Naive thymus-derived CD8-positive, alpha-beta T cell (primary cell): ENCODE measurements around the gene LACTB. TPM values are rescaled to one million over a fixed set of nuclear protein-coding genes. Genes with fewer than 3 reads are reported as not detected.
A peak's percentile ranks its signal among the peaks of the same experiment; 100 is the strongest.

Source experiments
- ATAC-seq, 2 donors: fragments of 150-1000 bp; cut with Tn5 transposase in 1 of 2; sonication (Bioruptor Pico), chemical (Tn5 transposase) in 1 of 2; 1 replicate in 1 of 2; 2 replicates in 1 of 2; pipeline ENCODE4 v1.10.0; 2021; ENCODE audit warnings: mild to moderate bottlenecking in 2 of 2, moderate library complexity in 2 of 2
- POLR2A ChIA-PET: fragments of 350-600 bp; sonication (Branson Sonifier 250); formaldehyde crosslinking; loops from one replicate; lab custom pipeline; 2021; ENCODE audit warnings: antibody characterized with exemption; lab: Charles Lee
- DNase-seq, 10 donors: peaks; one replicate each; pipeline versions ENCODE4 v3.0.0 to v3.0.0-alpha.2; 2020 to 2022
- H3K27ac Mint-ChIP-seq, 10 donors: one replicate each; pipeline ENCODE4 v1.8.0; 2020 to 2022; ENCODE audit warnings: mild to moderate bottlenecking in 10 of 10, mixed read lengths in 10 of 10, moderate library complexity in 4 of 10, inconsistent platforms in 1 of 10
- H3K27me3 Mint-ChIP-seq, 5 donors: one replicate each; pipeline ENCODE4 v1.8.0; 2021 to 2022; ENCODE audit warnings: mixed read lengths in 5 of 5
- H3K36me3 Mint-ChIP-seq, 3 donors: one replicate each; pipeline ENCODE4 v1.8.0; 2020 to 2022; ENCODE audit warnings: mixed read lengths in 3 of 3, mild to moderate bottlenecking in 2 of 3, inconsistent platforms in 1 of 3
- H3K4me1 Mint-ChIP-seq, 4 donors: one replicate each; pipeline ENCODE4 v1.8.0; 2021 to 2022; ENCODE audit warnings: mixed read lengths in 4 of 4
- H3K4me3 Mint-ChIP-seq, 10 donors: one replicate each; pipeline ENCODE4 v1.8.0; 2020 to 2022; ENCODE audit warnings: mild to moderate bottlenecking in 10 of 10, mixed read lengths in 10 of 10, moderate library complexity in 6 of 10, inconsistent platforms in 1 of 10
- H3K9me3 Mint-ChIP-seq, 9 donors: one replicate each; pipeline ENCODE4 v1.8.0; 2020 to 2022; ENCODE audit warnings: mixed read lengths in 9 of 9, mild to moderate bottlenecking in 3 of 9, inconsistent platforms in 1 of 9, moderate library complexity in 1 of 9
- polyA plus RNA-seq, 3 donors: library from polyadenylated mRNA; unstranded; fragments of 300-500 nt; fragmentation: Illumina TruSeq; gene quantifications; one replicate each; pipeline ENCODE4 v1.2.3, GENCODE V29; 2021
- total RNA-seq, 8 experiments: library from RNA in 2 of 8; stranded (reverse) in 2 of 8; gene quantifications; one replicate each; pipeline ENCODE4 v1.2.3 and lab custom pipeline; 2021 to 2026

The LACTB gene
- total and polyA plus RNA-seq, 5 experiments from 2014 or later = 7.6 to 13.4 (median 10.3) TPM

- DNase-seq = no peak
- Mint-ChIP-seq H3K36me3 (no peaks in the 10 kb centered on the region), H3K9me3 (no peaks in the 10 kb centered on the region), H3K27me3 (no peaks in the 10 kb centered on the region), H3K4me3 (no peak overlapping the region), H3K4me1 (peaks cover 1 to 8% (median 5%) of the 10 kb centered on the region in 4 donors), H3K27ac (no peak overlapping the region)
- no peak for ATAC-seq
- POLR2A ChIA-PET = interaction anchor here (0.7 kb wide), 1 partner anchor 98 kb away, joined by 5 read pairs; no protein-coding TSS in a partner anchor
Measured at GRCh38 chr15:63163217-63163616, 41.6 kb downstream of the LACTB start.

GRCh38 chr15:63165166-63165859 is 43.7 kb downstream of the LACTB start:
- Mint-ChIP-seq H3K4me3 (no peak overlapping the region), H3K4me1 (peaks cover 0 to 7% (median 3%) of the 10 kb centered on the region in 4 donors), H3K9me3 (no peaks in the 10 kb centered on the region), H3K36me3 (no peaks in the 10 kb centered on the region), H3K27ac (no peak overlapping the region), H3K27me3 (no peaks in the 10 kb centered on the region)
- no peak for ATAC-seq
- no peak for DNase-seq
- POLR2A ChIA-PET = interaction anchor here (0.6 to 1.1 kb wide), 2 partner anchors 8 to 112 kb away, joined by 3 read pairs; partner anchors contain the start of gene RPS27L

- Mint-ChIP-seq H3K4me1 (peaks cover 0 to 7% (median 3%) of the 10 kb centered on the region in 4 donors), H3K9me3 (no peaks in the 10 kb centered on the region), H3K27me3 (no peaks in the 10 kb centered on the region), H3K27ac (no peak overlapping the region), H3K36me3 (no peaks in the 10 kb centered on the region), H3K4me3 (no peak overlapping the region)
- DNase-seq (no peak), ATAC-seq (no peak)
- POLR2A ChIA-PET = interaction anchor here (1.1 kb wide), 1 partner anchor 9 kb away, joined by 3 read pairs; the partner anchor contains the start of gene RPS27L
Measured at GRCh38 chr15:63166219-63166618, 44.6 kb downstream of the LACTB start.

- Mint-ChIP-seq H3K27me3 (no peaks in the 10 kb centered on the region), H3K4me1 (peaks cover 0 to 14% (median 3%) of the 10 kb centered on the region in 4 donors), H3K9me3 (no peaks in the 10 kb centered on the region), H3K4me3 (no peak overlapping the region), H3K36me3 (no peaks in the 10 kb centered on the region), H3K27ac (no peak overlapping the region)
- POLR2A ChIA-PET = interaction anchor here (0.7 to 1.4 kb wide), 2 partner anchors 12 to 15 kb away, joined by 3 read pairs; no protein-coding TSS in a partner anchor
- ATAC-seq (no peak), DNase-seq (no peak)
Measured at GRCh38 chr15:63169788-63170187, 48.1 kb downstream of the LACTB start.

DNA sequence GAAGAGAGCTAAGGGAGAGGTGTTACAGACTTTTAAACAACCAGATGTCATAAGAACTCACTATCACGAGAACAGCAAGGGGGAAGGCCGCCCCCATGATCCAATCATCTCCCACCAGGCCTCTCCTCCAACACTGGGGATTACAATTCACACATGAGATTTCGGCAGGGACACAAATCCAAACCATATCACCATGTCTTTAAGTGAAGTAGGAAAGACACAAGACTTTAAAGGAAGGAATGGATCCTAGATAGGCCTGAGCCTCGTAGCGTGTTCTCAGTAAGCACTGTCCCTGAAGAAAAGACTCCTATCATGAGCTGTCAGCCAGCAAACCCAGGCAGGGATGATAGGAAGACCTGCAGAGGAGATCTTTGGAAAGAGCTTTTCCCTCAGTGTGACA is 50.7 kb downstream of the LACTB start:
- POLR2A ChIA-PET = no interaction called here
- ATAC-seq = no peak
- H3K27me3 Mint-ChIP-seq = no peaks in the 10 kb centered on the region

DNA sequence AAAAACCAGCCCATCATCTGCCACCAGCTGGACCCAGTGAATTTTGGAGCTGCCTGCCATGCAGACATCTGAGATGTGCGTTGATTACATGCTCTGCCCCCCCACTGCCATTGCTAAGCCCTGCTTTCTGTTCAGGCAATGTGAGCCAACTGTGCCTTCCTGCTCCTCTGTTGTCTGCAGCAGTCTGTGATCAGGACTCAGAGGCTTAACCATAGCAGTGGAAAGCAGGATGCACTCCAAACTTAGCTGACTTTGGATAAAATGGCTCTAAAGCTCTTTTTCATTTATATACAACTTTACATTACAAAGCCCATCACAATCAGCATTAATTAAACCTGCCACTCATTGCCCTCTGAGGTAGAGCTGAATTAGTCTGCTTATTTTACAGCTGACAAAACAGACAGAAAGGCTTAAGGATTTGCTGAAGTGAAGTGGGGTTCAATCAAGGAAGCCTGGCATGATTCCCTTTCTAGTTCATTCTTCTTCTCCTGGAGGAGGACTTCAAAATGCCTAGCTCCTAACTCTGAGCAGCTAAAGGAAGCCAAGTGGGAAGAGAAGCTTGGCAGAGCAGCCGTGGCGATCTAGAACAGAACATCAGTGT is 51.3 kb downstream of the LACTB start:
- Mint-ChIP-seq H3K4me3 (no peak overlapping the region), H3K27me3 (no peaks in the 10 kb centered on the region), H3K9me3 (no peaks in the 10 kb centered on the region), H3K36me3 (no peaks in the 10 kb centered on the region), H3K4me1 (peaks cover 0 to 7% (median 0%) of the 10 kb centered on the region in 4 donors), H3K27ac (peak overlapping the region in 1 of 10 donors; percentile 47)
- no peak for DNase-seq
- POLR2A ChIA-PET = interaction anchor here (0.7 kb wide), 1 partner anchor 188 kb away, joined by 3 read pairs; no protein-coding TSS in a partner anchor
- no peak for ATAC-seq

More for the DNA sequence above, 50.7 kb downstream of the LACTB start:
- no peak for DNase-seq
- H3K36me3 Mint-ChIP-seq = no peaks in the 10 kb centered on the region
- H3K9me3 Mint-ChIP-seq = no peaks in the 10 kb centered on the region
- peak overlapping the region in 2 of 10 donors; percentile 35 to 76 for H3K27ac Mint-ChIP-seq
- H3K4me1 Mint-ChIP-seq = peaks cover 0 to 7% (median 0%) of the 10 kb centered on the region in 4 donors
- H3K4me3 Mint-ChIP-seq = no peak overlapping the region

- POLR2A ChIA-PET = interaction anchor here (0.6 kb wide), 1 partner anchor 1710 kb away, joined by 7 read pairs; no protein-coding TSS in a partner anchor
- Mint-ChIP-seq H3K4me3 (no peak overlapping the region), H3K27me3 (no peaks in the 10 kb centered on the region), H3K36me3 (no peaks in the 10 kb centered on the region), H3K27ac (no peak overlapping the region), H3K4me1 (peaks cover 0 to 7% (median 0%) of the 10 kb centered on the region in 4 donors), H3K9me3 (no peaks in the 10 kb centered on the region)
- no peak for ATAC-seq
- no peak for DNase-seq
Measured at GRCh38 chr15:63176302-63176701, 54.6 kb downstream of the LACTB start.

- H3K9me3 Mint-ChIP-seq = no peaks in the 10 kb centered on the region
- H3K27me3 Mint-ChIP-seq = no peaks in the 10 kb centered on the region
- ATAC-seq = no peak
- no peak for DNase-seq
- POLR2A ChIA-PET = interaction anchor here (1.4 kb wide), 1 partner anchor 14 kb away, joined by 3 read pairs; no protein-coding TSS in a partner anchor
- no peak overlapping the region for H3K4me3 Mint-ChIP-seq
- H3K36me3 Mint-ChIP-seq = no peaks in the 10 kb centered on the region
- peak overlapping the region in 1 of 10 donors; percentile 9 for H3K27ac Mint-ChIP-seq
- H3K4me1 Mint-ChIP-seq = no peaks in the 10 kb centered on the region
Measured at GRCh38 chr15:63178034-63178433, 56.4 kb downstream of the LACTB start.

- H3K36me3 Mint-ChIP-seq = no peaks in the 10 kb centered on the region
- H3K27me3 Mint-ChIP-seq = no peaks in the 10 kb centered on the region
- peaks cover 0 to 3% (median 0%) of the 10 kb centered on the region in 4 donors for H3K4me1 Mint-ChIP-seq
- POLR2A ChIA-PET = interaction anchor here (0.6 kb wide), 1 partner anchor 234 kb away, joined by 3 read pairs; no protein-coding TSS in a partner anchor
- no peak overlapping the region for H3K27ac Mint-ChIP-seq
- no peaks in the 10 kb centered on the region for H3K9me3 Mint-ChIP-seq
- ATAC-seq (no peak), DNase-seq (no peak)
- H3K4me3 Mint-ChIP-seq = no peak overlapping the region
Measured at GRCh38 chr15:63180746-63181145, 59.1 kb downstream of the LACTB start.

- no peak overlapping the region for H3K27ac Mint-ChIP-seq
- ATAC-seq (no peak), DNase-seq (no peak)
- POLR2A ChIA-PET = no interaction called here
- H3K9me3 Mint-ChIP-seq = no peaks in the 10 kb centered on the region
- no peaks in the 10 kb centered on the region for H3K27me3 Mint-ChIP-seq
- peaks cover 0 to 3% (median 1%) of the 10 kb centered on the region in 4 donors for H3K4me1 Mint-ChIP-seq
- no peaks in the 10 kb centered on the region for H3K36me3 Mint-ChIP-seq
- H3K4me3 Mint-ChIP-seq = no peak overlapping the region
Measured at GRCh38 chr15:63181648-63182047, 60.0 kb downstream of the LACTB start.

- H3K36me3 Mint-ChIP-seq = no peaks in the 10 kb centered on the region
- peaks cover 8 to 19% (median 13%) of the 10 kb centered on the region in 4 donors for H3K4me1 Mint-ChIP-seq
- no peak overlapping the region for H3K27ac Mint-ChIP-seq
- no peaks in the 10 kb centered on the region for H3K27me3 Mint-ChIP-seq
- POLR2A ChIA-PET = no interaction called here
- no peaks in the 10 kb centered on the region for H3K9me3 Mint-ChIP-seq
- DNase-seq (no peak), ATAC-seq (no peak)
- H3K4me3 Mint-ChIP-seq = no peak overlapping the region
Measured at GRCh38 chr15:63185206-63185605, 63.5 kb downstream of the LACTB start.

DNA sequence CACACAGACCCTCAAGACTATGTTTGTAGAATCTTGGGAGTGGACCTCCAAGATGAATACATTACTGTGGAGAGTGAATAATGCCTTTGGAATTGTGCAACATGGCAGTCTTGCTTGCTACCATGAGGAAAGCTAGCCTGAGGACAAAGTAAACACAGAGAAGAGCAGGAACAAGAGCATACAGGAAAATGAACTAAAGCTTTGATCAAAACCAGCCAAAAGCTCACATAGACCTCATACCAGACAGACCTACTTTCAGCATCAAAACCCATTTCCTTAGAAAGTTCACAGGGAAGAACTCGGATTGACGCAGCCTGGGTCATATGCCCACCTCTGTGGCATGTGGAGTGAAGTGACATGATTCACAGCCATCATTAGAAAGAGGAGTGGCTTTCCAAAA is 64.4 kb downstream of the LACTB start:
- DNase-seq (no peak), ATAC-seq (no peak)
- no peaks in the 10 kb centered on the region for H3K36me3 Mint-ChIP-seq
- H3K27me3 Mint-ChIP-seq = no peaks in the 10 kb centered on the region
- H3K9me3 Mint-ChIP-seq = no peaks in the 10 kb centered on the region
- POLR2A ChIA-PET = interaction anchor here (1.0 kb wide), 1 partner anchor 29 kb away, joined by 3 read pairs; the partner anchor contains the start of gene RPS27L
- peaks cover 15 to 28% (median 20%) of the 10 kb centered on the region in 4 donors for H3K4me1 Mint-ChIP-seq
- no peak overlapping the region for H3K27ac Mint-ChIP-seq
- no peak overlapping the region for H3K4me3 Mint-ChIP-seq
